ENCODE results near the gene TSPAN2.
A peak's percentile ranks its signal among the peaks of the same experiment; 100 is the strongest.

The TSPAN2 gene

DNA sequence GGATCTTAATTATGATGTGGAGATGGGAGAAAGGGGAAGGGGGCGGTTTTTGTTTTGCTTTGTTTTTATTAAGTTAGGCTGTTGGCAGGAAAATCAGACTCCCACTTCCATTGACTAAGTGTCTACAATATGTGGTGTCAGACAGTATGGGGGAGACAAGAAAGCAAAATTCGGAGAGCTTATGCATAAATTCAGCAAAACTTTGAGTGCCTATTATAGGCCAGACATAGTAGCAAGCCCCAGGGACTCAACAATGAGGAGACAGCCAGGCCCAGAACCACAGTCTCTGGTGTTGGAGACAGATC lies 835 bp upstream of the TSPAN2 start:
- ATAC-seq: peak; percentile 29
- TF ChIP-seq, protein P1, sequence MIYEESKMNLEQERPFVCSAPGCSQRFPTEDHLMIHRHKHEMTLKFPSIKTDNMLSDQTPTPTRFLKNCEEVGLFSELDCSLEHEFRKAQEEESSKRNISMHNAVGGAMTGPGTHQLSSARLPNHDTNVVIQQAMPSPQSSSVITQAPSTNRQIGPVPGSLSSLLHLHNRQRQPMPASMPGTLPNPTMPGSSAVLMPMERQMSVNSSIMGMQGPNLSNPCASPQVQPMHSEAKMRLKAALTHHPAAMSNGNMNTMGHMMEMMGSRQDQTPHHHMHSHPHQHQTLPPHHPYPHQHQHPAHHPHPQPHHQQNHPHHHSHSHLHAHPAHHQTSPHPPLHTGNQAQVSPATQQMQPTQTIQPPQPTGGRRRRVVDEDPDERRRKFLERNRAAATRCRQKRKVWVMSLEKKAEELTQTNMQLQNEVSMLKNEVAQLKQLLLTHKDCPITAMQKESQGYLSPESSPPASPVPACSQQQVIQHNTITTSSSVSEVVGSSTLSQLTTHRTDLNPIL (CRISPR knock-in tag; IDR thresholded peaks at IDR 0.05; ENCODE audit: low read depth): no peak
- TF ChIP-seq RARB (CRISPR knock-in tag; IDR thresholded peaks at IDR 0.05) (no peak), TCF4 (CRISPR knock-in tag; IDR thresholded peaks at IDR 0.05; ENCODE audit: borderline replicate concordance) (no peak), ZNF70 (CRISPR knock-in tag; IDR thresholded peaks at IDR 0.05) (no peak), ZFP30 (CRISPR knock-in tag; IDR thresholded peaks at IDR 0.05) (no peak), ZNF8 (CRISPR knock-in tag; IDR thresholded peaks at IDR 0.05) (no peak), BACH2 (CRISPR knock-in tag; IDR thresholded peaks at IDR 0.05; ENCODE audit: borderline replicate concordance) (no peak), PPARA (CRISPR knock-in tag; IDR thresholded peaks at IDR 0.05; ENCODE audit: borderline replicate concordance) (no peak), ARNTL (CRISPR knock-in tag; IDR thresholded peaks at IDR 0.05; ENCODE audit: borderline replicate concordance, low read depth) (no peak), POU6F1 (CRISPR knock-in tag; IDR thresholded peaks at IDR 0.05; ENCODE audit: borderline replicate concordance, low read depth) (no peak), ZNF565 (CRISPR knock-in tag; conservative IDR thresholded peaks at IDR 0.05; ENCODE audit: low read depth) (no peak), TSHZ2 (CRISPR knock-in tag; IDR thresholded peaks at IDR 0.05) (no peak), SNAI2 (CRISPR knock-in tag; IDR thresholded peaks at IDR 0.05) (no peak)
- TF ChIP-seq, protein P2, sequence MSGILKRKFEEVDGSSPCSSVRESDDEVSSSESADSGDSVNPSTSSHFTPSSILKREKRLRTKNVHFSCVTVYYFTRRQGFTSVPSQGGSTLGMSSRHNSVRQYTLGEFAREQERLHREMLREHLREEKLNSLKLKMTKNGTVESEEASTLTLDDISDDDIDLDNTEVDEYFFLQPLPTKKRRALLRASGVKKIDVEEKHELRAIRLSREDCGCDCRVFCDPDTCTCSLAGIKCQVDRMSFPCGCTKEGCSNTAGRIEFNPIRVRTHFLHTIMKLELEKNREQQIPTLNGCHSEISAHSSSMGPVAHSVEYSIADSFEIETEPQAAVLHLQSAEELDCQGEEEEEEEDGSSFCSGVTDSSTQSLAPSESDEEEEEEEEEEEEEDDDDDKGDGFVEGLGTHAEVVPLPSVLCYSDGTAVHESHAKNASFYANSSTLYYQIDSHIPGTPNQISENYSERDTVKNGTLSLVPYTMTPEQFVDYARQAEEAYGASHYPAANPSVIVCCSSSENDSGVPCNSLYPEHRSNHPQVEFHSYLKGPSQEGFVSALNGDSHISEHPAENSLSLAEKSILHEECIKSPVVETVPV (CRISPR knock-in tag; IDR thresholded peaks at IDR 0.05): no peak
- TF ChIP-seq, protein P3, sequence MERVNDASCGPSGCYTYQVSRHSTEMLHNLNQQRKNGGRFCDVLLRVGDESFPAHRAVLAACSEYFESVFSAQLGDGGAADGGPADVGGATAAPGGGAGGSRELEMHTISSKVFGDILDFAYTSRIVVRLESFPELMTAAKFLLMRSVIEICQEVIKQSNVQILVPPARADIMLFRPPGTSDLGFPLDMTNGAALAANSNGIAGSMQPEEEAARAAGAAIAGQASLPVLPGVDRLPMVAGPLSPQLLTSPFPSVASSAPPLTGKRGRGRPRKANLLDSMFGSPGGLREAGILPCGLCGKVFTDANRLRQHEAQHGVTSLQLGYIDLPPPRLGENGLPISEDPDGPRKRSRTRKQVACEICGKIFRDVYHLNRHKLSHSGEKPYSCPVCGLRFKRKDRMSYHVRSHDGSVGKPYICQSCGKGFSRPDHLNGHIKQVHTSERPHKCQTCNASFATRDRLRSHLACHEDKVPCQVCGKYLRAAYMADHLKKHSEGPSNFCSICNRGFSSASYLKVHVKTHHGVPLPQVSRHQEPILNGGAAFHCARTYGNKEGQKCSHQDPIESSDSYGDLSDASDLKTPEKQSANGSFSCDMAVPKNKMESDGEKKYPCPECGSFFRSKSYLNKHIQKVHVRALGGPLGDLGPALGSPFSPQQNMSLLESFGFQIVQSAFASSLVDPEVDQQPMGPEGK (CRISPR knock-in tag; IDR thresholded peaks at IDR 0.05; ENCODE audit: borderline replicate concordance): no peak

- TF ChIP-seq PPARA (CRISPR knock-in tag; IDR thresholded peaks at IDR 0.05; ENCODE audit: borderline replicate concordance): no peak
- no peak for TF ChIP-seq RARB (CRISPR knock-in tag; IDR thresholded peaks at IDR 0.05)
- no peak for TF ChIP-seq ZFP3 (CRISPR knock-in tag; IDR thresholded peaks at IDR 0.05)
- TF ChIP-seq ISL1 (CRISPR knock-in tag; IDR thresholded peaks at IDR 0.05): no peak
- TF ChIP-seq ARNTL (CRISPR knock-in tag; IDR thresholded peaks at IDR 0.05; ENCODE audit: borderline replicate concordance, low read depth): no peak
- no peak for TF ChIP-seq ESRRG (CRISPR knock-in tag; IDR thresholded peaks at IDR 0.05)
- TF ChIP-seq TCF4 (CRISPR knock-in tag; IDR thresholded peaks at IDR 0.05; ENCODE audit: borderline replicate concordance): no peak
- no peak for TF ChIP-seq POU6F1 (CRISPR knock-in tag; IDR thresholded peaks at IDR 0.05; ENCODE audit: borderline replicate concordance, low read depth)
- TF ChIP-seq ZNF70 (CRISPR knock-in tag; IDR thresholded peaks at IDR 0.05): no peak
- TF ChIP-seq BACH2 (CRISPR knock-in tag; IDR thresholded peaks at IDR 0.05; ENCODE audit: borderline replicate concordance): no peak
- TF ChIP-seq GLIS3 (CRISPR knock-in tag; IDR thresholded peaks at IDR 0.05): no peak
- ATAC-seq: peak; percentile 5; the same call in 1 of the 3 replicates
Observed at GRCh38 chr1:115088871-115089419, 358 bp downstream of the TSPAN2 start.
